ENCODE data around the gene STAT5B. TPM values are rescaled to one million over a fixed set of nuclear protein-coding genes. Genes with fewer than 3 reads are reported as not detected.
A peak's percentile ranks its signal among the peaks of the same experiment; 100 is the strongest.

Gene STAT5B
- total RNA-seq, 2 donors from 2014 or later, result 117 to 207 TPM

DNA sequence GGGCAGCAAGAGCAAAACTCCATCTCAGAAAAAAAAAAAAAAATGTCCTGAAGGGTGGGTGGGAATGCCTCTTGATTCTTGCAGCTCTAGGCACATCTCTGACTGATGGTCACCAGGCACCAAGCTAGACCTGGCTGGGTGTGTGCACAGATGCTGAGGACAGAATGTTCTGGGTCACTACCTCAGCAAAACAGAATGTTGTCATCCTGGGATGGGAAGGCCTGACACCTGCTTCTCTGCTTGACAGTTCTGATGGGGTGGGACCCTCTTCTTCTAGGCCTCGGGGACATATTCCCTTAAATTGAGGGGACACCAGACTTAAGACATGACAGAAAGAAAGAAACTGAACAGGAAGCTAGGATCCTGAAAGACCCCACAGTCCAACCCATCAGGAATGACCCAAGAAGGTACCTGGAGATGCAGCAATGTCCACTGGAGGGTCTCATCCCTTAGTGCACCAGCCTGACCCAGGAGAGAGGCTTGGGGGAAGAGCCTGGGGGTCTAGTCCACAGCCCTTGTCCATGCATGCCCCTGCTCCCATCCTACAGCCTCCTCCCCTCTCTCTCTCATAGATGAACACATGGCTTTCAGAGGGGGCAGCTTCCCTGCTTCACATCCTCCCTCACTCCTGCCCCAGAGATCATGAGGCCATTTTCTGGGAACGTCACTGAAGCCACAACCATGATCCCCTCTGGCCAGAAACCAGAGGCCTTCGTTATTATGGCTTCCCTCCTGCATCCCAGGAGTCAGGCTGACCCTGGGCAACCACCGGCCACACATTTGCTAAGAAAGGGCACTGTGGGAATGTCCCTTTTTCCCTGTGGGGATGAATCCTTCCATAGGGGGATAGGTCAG lies 3.8 kb upstream of the STAT5B start:
- Mint-ChIP-seq H3K27ac (peak overlapping the region in 1 of 2 donors; percentile 44), H3K36me3 (peaks cover 7 to 14% of the 10 kb centered on the region in 2 donors), H3K9me3 (no peaks in the 10 kb centered on the region)
- no peak for ATAC-seq
- no peak for DNase-seq (ENCODE audit: low spot score in 2 of 2)

DNA sequence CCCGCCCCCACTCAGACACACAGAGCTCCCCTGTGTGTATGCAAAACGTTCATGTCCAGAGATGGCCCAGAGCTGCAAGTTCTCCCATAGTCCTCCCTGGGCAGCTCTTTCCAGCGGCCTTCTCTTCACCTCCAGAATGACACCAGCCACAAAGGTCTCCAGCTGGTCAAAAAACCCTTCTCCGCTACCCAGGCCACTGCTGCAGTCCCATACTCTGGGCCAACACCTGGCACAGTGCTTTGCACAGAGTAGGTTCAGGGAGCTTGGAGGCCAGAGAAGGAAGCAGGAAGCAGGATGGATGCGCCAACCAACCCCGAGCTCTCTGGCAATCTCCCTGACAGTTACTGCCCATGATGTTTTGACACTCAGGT lies 1.1 kb upstream of the STAT5B start:
- Mint-ChIP-seq H3K9me3 (no peaks in the 10 kb centered on the region), H3K27ac (peak overlapping the region; percentile 82 to 98), H3K36me3 (peaks cover 19 to 28% of the 10 kb centered on the region in 2 donors)
- ATAC-seq (no peak), DNase-seq (ENCODE audit: low spot score in 2 of 2) (no peak)

DNA sequence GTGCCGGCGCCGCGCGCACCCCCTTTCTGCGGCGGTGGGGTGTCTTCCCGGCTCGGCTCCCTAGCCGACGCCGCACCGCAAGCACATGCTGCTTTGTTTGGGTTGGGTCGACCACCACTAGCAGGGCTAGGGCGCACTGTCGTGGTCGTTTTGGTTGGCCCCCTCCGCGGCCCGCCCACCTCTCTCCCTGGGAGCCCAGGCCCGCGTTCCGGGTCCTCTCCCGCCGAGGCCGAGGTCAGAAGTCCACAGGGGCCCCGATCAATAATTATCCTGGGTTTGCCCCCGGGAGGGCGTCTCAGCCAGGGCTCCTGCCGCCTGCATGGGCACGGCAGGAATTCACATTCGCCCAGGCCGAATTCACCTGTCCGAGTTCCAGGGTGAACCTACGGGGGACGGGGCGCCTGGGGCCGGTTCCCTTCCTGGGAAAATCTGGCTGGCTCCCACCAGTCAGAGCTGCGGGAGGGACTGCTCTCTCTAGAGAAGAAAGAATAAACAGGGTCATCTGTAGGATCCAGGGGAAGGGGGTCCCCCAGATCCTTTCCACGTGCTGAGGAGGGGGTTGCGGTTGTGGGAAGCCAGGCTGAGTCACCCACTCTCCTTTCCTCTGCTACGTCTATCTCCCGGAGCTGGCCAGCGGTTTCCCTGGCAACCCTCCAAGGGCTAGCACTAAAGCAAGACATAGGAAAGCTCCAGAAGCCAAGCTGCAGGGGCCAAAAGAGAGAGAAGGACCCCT lies 584 bp upstream of the STAT5B start:
- DNase-seq (ENCODE audit: low spot score in 2 of 2) (peak in 1 of 2 donors; percentile 74), ATAC-seq (peak in 1 of 2 donors; percentile 71)
- Mint-ChIP-seq H3K27ac (peak overlapping the region; percentile 82 to 98), H3K36me3 (peaks cover 19 to 28% of the 10 kb centered on the region in 2 donors), H3K9me3 (no peaks in the 10 kb centered on the region)

DNA sequence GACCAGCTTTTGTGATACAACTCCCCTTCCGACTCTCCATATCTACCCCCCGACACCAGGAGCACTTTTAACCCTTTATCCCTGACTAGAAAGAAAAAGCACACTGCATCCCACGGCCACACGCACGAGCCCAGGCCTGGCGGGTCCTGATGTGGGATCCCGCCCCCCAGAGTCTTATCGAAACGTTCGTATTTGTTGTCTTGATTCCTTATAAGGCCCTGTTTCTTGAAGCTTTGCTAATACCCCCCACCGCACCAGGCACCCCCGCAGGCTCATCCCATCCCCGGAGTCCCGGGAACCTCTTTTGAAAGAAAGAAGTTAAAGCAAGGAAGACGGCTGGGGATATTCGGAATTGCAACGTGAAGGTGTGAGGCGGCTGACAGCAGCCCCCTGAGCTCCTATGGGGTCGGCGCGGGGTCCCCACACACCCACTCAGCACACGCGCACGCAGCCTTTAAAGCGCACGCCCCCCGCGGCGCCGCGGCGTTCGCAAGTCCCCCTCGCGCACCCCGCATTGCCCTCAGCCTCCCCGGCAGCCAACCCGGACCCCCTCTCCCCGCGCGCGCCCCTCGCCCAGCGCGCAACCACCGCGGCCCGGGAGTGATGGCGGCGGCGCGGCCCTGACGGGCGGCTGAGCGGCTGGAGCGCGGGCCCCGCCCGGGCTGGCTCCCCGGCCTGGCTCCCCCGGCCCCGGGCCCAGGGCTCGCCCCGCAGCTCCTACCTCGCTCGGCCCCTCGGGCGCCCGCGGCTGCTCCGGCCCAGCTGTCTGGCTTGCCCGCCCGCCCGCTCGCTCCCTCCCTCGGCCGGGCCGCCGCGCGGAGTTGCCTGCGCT lies 448 bp downstream of the STAT5B start:
- DNase-seq (ENCODE audit: low spot score in 2 of 2) (no peak), ATAC-seq (peak; percentile 45 to 59)
- Mint-ChIP-seq H3K27ac (peak overlapping the region; percentile 88 to 97), H3K36me3 (peaks cover 19 to 28% of the 10 kb centered on the region in 2 donors), H3K9me3 (no peaks in the 10 kb centered on the region)

DNA sequence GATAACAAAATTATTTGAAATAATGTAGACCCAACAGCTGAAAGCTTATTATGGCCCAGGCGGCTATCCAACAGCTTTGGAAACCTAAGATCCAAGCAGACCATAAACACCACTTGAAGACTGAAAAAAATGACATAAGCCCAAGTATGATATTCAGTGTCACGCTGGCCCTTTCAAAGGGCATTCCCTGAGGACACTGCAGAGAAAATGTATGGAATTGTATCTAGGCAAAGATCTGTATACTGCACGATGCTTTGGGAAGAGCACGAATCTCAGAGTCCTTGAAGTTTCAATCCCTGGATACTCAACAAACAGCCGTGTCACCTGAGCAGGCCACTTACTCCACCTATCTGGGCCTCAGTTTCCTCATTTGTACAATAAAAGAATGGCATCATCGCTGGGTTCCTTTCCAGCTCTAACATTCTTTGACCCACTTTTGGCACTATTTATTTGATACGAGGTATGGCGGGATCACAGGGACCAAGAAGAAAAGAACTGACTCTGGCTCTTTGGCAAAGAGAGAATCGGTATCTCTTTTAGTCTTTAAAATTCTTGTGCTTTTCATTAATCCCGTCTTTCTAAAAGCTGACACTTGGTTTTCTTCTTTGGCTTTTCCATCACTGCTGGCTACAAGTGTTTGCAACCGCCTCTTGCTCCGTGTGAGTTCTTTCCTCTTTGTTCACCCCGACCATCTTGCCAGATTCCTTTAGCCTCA lies 1.2 kb downstream of the STAT5B start:
- ATAC-seq (no peak), DNase-seq (ENCODE audit: low spot score in 2 of 2) (no peak)
- Mint-ChIP-seq H3K27ac (peak overlapping the region; percentile 88 to 97), H3K9me3 (no peaks in the 10 kb centered on the region), H3K36me3 (peaks cover 19 to 28% of the 10 kb centered on the region in 2 donors)

DNA sequence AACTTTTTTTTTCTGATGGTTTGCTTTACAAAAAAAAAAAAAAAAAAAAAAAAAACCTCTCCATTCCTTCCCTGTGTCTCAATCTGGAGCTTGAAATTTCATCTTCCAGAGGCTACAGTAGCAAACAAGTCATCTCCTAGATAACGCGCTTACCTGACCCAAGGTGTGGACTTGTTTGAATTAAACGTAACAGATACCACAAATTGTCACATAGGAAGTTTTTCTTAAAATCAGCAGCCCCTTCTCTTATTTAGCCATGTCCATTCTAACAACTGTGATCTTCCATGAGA lies 2.0 kb downstream of the STAT5B start:
- no peak for ATAC-seq
- DNase-seq (ENCODE audit: low spot score in 2 of 2), result no peak
- Mint-ChIP-seq H3K36me3 (peaks cover 19 to 32% of the 10 kb centered on the region in 2 donors), H3K27ac (peak overlapping the region; percentile 88), H3K9me3 (no peaks in the 10 kb centered on the region)

DNA sequence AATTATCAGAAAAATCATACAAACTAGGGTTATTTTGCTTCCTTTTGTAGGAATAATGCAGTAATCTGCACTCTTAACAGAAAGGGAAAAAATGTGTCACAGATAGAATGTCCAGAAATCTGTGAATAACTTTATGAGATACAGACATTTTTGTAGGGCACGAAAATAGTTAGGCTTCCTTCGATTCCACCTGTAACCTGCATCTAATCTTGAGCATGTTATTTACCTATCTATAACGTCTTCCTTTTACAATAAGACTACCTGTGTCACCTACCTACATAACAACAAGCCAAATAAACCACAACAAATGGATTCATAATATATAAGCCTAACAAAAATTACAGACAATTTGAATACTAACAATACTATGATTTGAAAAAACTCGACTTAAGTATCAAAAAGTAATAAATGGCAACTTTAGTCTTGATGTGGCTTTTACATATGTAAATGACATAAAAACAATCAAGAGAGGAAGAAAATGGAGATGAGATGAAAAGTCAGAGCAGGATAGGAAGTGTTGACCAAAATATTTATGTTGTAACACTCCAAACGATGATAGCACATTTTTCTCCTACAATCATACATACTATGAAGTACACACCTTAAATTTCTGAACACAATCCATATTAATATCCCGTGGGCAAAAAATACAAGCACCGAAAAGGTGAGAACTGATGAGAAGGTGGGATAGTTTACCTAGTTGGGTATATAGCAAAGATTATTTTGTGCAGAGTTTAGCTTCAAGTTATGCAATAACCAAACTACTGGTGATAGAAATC lies 2.5 kb downstream of the STAT5B start:
- ATAC-seq, result no peak
- Mint-ChIP-seq H3K27ac (peak overlapping the region; percentile 65 to 88), H3K36me3 (peaks cover 19 to 33% of the 10 kb centered on the region in 2 donors), H3K9me3 (no peaks in the 10 kb centered on the region)
- DNase-seq (ENCODE audit: low spot score in 2 of 2), result no peak

DNA sequence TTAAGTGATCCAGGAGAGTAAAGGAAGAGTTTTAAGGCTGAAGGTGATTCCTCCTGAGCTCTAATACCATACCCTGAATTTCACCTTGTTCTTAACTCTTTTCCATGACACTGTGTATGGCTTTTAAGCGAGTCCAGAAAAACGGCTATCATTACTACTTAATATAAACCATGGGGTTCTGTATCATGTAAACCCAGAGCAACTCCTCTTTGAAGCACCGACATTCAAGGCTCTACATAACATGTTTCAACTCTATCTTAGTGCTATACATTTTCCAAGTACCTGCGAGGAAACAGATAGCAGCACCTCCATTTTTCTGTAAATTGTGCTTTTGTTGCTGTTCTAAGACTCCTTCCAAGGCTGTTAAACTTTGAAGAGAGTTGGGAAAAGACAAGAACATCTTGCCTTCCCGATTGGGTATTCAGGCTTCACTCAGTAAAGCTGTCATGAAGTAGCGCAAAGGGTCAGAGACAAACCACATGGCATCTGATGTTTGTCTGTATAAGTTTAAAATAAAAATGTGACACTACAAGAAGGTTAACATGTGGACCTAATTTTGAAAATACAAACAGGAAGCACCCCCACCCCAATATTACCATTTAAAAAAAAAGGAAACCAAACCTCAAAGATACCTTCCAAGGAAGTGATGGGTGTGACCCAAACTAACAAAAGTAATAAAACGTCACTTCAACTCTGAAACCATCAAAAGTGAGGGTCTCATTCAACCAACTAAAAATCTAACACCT lies 3.9 kb downstream of the STAT5B start:
- H3K36me3 Mint-ChIP-seq, result peaks cover 19 to 27% of the 10 kb centered on the region in 2 donors
- no peak for DNase-seq (ENCODE audit: low spot score in 2 of 2)

DNA sequence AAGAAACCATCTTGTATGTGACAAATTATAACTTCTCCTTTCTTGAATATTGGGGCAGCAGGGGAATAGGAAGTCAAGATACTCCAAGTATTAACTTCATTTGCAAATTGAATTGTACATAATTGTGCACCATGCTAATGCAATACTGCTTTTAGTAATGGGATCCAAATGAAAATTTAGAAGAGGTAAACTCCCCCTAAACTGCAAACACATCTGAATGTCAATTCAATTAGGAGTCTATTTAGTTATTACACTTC lies 4.5 kb downstream of the STAT5B start:
- H3K36me3 Mint-ChIP-seq, result peaks cover 19 to 32% of the 10 kb centered on the region in 2 donors
- no peaks in the 10 kb centered on the region for H3K9me3 Mint-ChIP-seq
- H3K27ac Mint-ChIP-seq, result peak overlapping the region; percentile 88 to 97
- no peak for ATAC-seq
- DNase-seq (ENCODE audit: low spot score in 2 of 2), result no peak

More for the DNA sequence above, 3.9 kb downstream of the STAT5B start:
- no peaks in the 10 kb centered on the region for H3K9me3 Mint-ChIP-seq
- ATAC-seq, result no peak
- peak overlapping the region; percentile 88 to 97 for H3K27ac Mint-ChIP-seq

DNA sequence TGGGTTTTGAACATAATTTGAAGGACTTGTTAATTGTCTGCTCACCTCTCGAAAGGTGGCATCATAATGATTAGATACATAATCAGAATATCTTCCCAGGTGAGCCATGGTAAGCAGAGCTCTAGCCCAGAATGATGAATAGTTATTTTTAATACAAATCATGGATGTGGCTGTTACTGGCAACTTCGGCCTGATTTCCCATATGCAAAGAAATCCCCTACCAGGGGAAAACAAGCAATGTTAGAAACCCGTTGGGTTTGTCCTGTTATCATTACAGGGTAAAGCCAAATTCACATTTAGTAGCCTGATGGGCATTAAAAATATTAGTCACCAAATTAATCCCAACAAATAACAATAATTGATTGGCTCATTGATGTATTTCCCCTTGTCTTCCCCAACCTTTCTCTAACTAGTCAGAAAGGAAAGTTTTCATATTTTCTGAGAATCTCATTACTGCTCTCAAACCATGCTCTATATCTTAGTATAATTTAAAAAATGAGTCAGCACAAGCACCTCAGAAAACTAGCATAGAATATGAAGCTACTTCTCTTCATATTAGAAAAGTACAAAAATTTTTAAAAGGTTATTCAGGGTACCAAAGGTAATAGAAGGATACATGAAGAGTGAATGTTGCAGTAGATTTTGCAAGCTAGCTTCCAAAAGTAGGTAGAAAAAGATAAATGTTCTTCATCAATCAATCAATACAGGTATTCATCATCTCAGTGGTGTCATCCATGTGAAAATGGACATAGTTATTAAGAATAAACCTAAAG lies 5.0 kb downstream of the STAT5B start:
- DNase-seq (ENCODE audit: low spot score in 2 of 2), result no peak
- Mint-ChIP-seq H3K36me3 (peaks cover 19 to 36% of the 10 kb centered on the region in 2 donors), H3K9me3 (no peaks in the 10 kb centered on the region), H3K27ac (peak overlapping the region; percentile 88 to 97)
- ATAC-seq, result peak; percentile 21 to 39

DNA sequence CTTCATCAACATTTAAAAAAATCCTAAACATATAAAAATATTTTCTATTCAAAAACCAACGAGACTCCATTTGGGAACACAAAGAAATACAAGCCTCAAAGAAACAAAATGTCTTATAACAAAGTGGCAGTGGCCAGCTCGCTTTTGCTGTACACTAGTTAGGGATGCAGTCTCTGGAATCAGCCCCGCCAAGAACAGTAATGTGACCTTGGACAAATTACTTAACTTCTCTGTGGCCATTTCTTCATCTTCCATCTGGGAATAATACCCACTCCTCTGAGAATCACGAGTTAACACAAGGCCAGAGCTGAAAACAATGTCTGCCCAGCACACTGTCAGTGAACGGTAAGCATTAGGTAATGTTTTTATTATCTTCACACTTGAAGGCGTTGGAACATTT lies 5.6 kb downstream of the STAT5B start:
- no peaks in the 10 kb centered on the region for H3K9me3 Mint-ChIP-seq
- ATAC-seq, result no peak
- H3K36me3 Mint-ChIP-seq, result peaks cover 18 to 35% of the 10 kb centered on the region in 2 donors
- DNase-seq (ENCODE audit: low spot score in 2 of 2), result no peak
- H3K27ac Mint-ChIP-seq, result peak overlapping the region; percentile 88 to 97

DNA sequence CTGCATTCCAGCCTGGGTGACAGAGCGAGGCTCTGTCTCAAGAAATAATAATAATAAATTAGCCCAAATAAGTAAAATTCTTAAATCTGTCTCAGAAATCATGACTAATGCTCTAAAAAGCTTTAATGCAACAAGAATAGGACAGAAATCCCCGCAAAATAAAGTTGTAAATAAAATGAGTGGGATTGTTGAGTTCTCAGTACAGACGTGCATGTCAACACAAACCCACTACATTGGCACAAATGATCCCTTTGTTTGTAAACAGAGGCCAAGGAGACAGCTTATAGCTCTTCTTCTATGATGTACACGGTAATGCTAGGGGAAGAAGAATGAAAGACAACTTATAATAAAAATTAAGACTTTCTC lies 6.0 kb downstream of the STAT5B start:
- Mint-ChIP-seq H3K36me3 (peaks cover 13 to 35% of the 10 kb centered on the region in 2 donors), H3K27ac (peak overlapping the region; percentile 88 to 97), H3K9me3 (no peaks in the 10 kb centered on the region)
- no peak for ATAC-seq
- no peak for DNase-seq (ENCODE audit: low spot score in 2 of 2)

DNA sequence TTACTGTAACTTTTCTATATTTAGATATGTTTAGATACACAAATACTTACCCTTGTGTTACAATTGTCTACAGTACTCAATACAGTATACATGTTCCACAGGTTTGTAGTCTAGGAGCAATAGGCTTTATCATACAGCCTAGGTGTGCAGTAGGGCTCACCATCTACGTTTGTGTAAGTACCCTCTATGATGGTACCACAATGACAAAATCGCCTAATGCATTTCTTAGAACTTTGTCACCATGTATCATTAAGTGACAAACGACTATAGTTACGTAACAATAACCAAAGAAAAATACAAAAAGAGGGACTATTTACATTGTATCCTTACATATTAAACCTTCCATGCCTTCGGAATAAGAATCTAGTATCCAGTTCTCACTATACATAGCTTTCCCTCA lies 8.0 kb downstream of the STAT5B start:
- no peaks in the 10 kb centered on the region for H3K9me3 Mint-ChIP-seq
- DNase-seq (ENCODE audit: low spot score in 2 of 2) (no peak), ATAC-seq (no peak)
- peaks cover 0 to 20% of the 10 kb centered on the region in 2 donors for H3K36me3 Mint-ChIP-seq
- peak overlapping the region; percentile 60 to 97 for H3K27ac Mint-ChIP-seq

DNA sequence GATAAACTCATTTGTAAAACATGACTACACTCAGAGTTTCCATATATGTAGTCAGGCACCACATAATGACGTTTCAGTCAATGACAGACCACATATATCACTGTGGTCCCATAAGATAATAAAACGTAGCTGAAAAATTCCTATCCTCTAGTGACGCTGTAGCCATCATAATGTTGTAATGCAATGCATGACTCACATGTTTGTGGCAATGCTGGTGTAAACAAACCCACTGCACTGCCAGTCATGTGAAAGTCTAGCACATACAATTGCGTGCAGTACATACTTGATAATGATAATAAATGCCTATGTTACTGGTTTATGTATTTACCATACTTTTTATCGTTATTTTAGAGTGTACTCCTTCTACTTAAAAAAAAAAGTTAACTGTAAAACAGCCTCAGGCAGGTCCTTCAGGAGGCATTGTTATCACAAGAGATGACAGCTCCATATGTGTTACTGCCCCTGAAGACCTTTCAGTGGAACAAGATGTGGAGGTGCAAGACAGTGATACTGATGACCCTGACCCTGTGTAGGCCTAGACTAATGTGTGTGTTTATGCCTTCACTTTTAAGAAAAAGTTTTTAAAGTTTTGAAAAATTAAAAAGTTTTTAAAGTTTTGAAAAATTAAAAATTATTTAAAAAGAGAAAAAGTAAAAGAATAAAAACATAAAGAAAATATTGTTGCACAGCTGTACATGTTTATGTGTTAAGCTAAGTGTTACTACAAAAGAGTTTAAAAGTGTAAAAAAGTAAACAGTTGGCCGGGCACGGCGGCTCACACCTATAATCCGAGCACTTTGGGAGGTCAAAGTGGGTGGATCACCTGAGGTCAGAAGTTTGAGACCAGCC lies 9.0 kb downstream of the STAT5B start:
- H3K9me3 Mint-ChIP-seq, result no peaks in the 10 kb centered on the region
- no peak for DNase-seq (ENCODE audit: low spot score in 2 of 2)
- peak; percentile 94 for ATAC-seq
- H3K27ac Mint-ChIP-seq, result peak overlapping the region; percentile 84 to 97
- H3K36me3 Mint-ChIP-seq, result peaks cover 0 to 20% of the 10 kb centered on the region in 2 donors

All from activated naive CD4-positive, alpha-beta T cell treated with anti-CD3 and anti-CD28 coated beads, Interleukin-2, amount 50 U/mL, for 72 hours (primary cell).